AG09319 (cell line): ENCODE results near the gene SOX9.

Experiments
- DNase-seq: peaks from one replicate; pipeline ENCODE4 v3.0.0-alpha.2; 2010; ENCODE audit warnings: low read depth; ENCODE audit errors: extremely low read depth
- TF ChIP-seq, protein P1 (sequence below): IDR thresholded peaks from 2 replicates; pipeline ENCODE4 v1.5.1; 2011; ENCODE audit warnings: low read depth, mild to moderate bottlenecking, inconsistent platforms, low read length, moderate library complexity

Gene SOX9

DNA sequence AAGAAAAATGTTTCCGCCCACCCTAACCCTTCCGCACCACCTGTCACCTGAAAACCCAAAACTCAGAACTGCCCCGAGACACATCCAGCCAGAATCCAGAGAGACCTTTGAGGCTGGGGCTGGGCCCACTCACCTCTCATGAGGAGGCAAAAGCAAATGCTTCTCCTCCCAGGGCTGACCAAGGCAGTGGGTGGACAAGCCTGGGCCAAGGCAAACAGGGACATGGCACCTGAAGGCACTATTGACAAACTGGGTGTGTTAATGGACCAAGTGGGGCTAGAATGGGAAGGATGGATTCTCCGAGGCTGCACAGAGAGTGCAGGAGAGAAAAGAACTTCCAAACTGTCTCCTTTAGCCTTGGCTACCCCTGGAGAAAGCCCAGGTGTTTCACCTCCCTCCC, 54.4 kb downstream of the SOX9 start:
- no peak for DNase-seq
- TF ChIP-seq, protein P1, sequence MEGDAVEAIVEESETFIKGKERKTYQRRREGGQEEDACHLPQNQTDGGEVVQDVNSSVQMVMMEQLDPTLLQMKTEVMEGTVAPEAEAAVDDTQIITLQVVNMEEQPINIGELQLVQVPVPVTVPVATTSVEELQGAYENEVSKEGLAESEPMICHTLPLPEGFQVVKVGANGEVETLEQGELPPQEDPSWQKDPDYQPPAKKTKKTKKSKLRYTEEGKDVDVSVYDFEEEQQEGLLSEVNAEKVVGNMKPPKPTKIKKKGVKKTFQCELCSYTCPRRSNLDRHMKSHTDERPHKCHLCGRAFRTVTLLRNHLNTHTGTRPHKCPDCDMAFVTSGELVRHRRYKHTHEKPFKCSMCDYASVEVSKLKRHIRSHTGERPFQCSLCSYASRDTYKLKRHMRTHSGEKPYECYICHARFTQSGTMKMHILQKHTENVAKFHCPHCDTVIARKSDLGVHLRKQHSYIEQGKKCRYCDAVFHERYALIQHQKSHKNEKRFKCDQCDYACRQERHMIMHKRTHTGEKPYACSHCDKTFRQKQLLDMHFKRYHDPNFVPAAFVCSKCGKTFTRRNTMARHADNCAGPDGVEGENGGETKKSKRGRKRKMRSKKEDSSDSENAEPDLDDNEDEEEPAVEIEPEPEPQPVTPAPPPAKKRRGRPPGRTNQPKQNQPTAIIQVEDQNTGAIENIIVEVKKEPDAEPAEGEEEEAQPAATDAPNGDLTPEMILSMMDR: no peak
